Measurements from ENCODE around the gene STK16. TPM values are rescaled to one million over a fixed set of nuclear protein-coding genes. Genes with fewer than 3 reads are reported as not detected.

Gene STK16
- total RNA-seq, 4 donors from 2014 or later = 13.7 to 22.2 (median 15.4) TPM

- TF ChIP-seq CTCF (IDR thresholded peaks at IDR 0.05; ENCODE audit: low read depth) = no peak
These were observed 17.0 kb upstream of the STK16 start for GRCh38 chr2:219228041-219228910.

GRCh38 chr2:219228911-219229304, 16.4 kb upstream of the STK16 start:
- no peak for TF ChIP-seq CTCF (IDR thresholded peaks at IDR 0.05; ENCODE audit: low read depth)

- no peak for TF ChIP-seq CTCF (IDR thresholded peaks at IDR 0.05; ENCODE audit: low read depth)
These were observed 15.8 kb upstream of the STK16 start, which contains the start of the genes ANKZF1 and ATG9A for GRCh38 chr2:219229305-219230058. Gene ANKZF1, plus strand, starts transcription at chr2:219229806. Its CDS starts 452 bp downstream, at chr2:219230258. Gene ATG9A, minus strand, starts transcription at chr2:219229636. Its CDS starts 1,612 bp downstream, at chr2:219228024.

- no peak for TF ChIP-seq CTCF (IDR thresholded peaks at IDR 0.05; ENCODE audit: low read depth)
These were observed 15.2 kb upstream of the STK16 start for GRCh38 chr2:219230059-219230540.

- no peak for TF ChIP-seq CTCF (IDR thresholded peaks at IDR 0.05; ENCODE audit: low read depth)
These were observed 10.9 kb upstream of the STK16 start for GRCh38 chr2:219234331-219234730.

- TF ChIP-seq CTCF (IDR thresholded peaks at IDR 0.05; ENCODE audit: low read depth) = no peak
These were observed 2.0 kb upstream of the STK16 start for GRCh38 chr2:219243291-219243761.

GRCh38 chr2:219244789-219245147, 511 bp upstream of the STK16 start:
- TF ChIP-seq CTCF (IDR thresholded peaks at IDR 0.05; ENCODE audit: low read depth) = no peak

All from subcutaneous adipose tissue (tissue), 4 donors.